HG03064 (cell line): ENCODE measurements around the gene TENT4B.

ENCODE experiments used
- ATAC-seq: cut with Tn5 transposase; IDR thresholded peaks from one replicate; pipeline ENCODE4 v1.9.1; 2021; ENCODE audit warnings: low read depth; ENCODE audit not compliant: unreplicated experiment

The TENT4B gene

GRCh38 chr16:50252082-50252611, 99.0 kb downstream of the TENT4B start:
- no peak for ATAC-seq

- no peak for ATAC-seq
Measured at GRCh38 chr16:50252874-50253513, 99.9 kb downstream of the TENT4B start.

GRCh38 chr16:50253514-50253910, 100.4 kb downstream of the TENT4B start:
- ATAC-seq = no peak

- ATAC-seq = no peak
Measured at GRCh38 chr16:50254072-50254471, 101.0 kb downstream of the TENT4B start.

GRCh38 chr16:50255538-50255937, 102.4 kb downstream of the TENT4B start:
- no peak for ATAC-seq

- no peak for ATAC-seq
Measured at GRCh38 chr16:50256604-50257003, 103.5 kb downstream of the TENT4B start.

GRCh38 chr16:50257876-50258275, 104.8 kb downstream of the TENT4B start:
- ATAC-seq = no peak

GRCh38 chr16:50259334-50260205, 106.5 kb downstream of the TENT4B start:
- no peak for ATAC-seq

GRCh38 chr16:50260206-50261159, 107.4 kb downstream of the TENT4B start:
- no peak for ATAC-seq

- ATAC-seq = no peak
Measured at GRCh38 chr16:50261160-50261706, 108.1 kb downstream of the TENT4B start.

GRCh38 chr16:50261707-50262235, 108.7 kb downstream of the TENT4B start:
- ATAC-seq = no peak

- no peak for ATAC-seq
Measured at GRCh38 chr16:50263060-50263909, 110.2 kb downstream of the TENT4B start.

GRCh38 chr16:50263940-50264929, 111.1 kb downstream of the TENT4B start:
- ATAC-seq = no peak

GRCh38 chr16:50265260-50265659, 112.2 kb downstream of the TENT4B start:
- ATAC-seq = no peak

GRCh38 chr16:50265716-50266336, 112.7 kb downstream of the TENT4B start:
- no peak for ATAC-seq

- peak; percentile 72 for ATAC-seq
Measured at GRCh38 chr16:50266337-50267091, 113.4 kb downstream of the TENT4B start, which contains the start of gene ADCY7. Gene ADCY7 (plus strand): TSS chr16:50266551. CDS start chr16:50288180, 21,629 bp downstream.
